Gastroesophageal sphincter (tissue), 4 donors: ENCODE data around the gene SH3BGR. TPM values are rescaled to one million over a fixed set of nuclear protein-coding genes. Genes with fewer than 3 reads are reported as not detected.

Source experiments
- ATAC-seq: fragments of 150-250 bp; one replicate; pipeline ENCODE4 v1.9.1; 2016; ENCODE audit warnings: mild to moderate bottlenecking, moderate library complexity
- H3K27ac ChIP-seq, 4 donors: fragments of 200-600 bp; sonication (generic) in 3 of 4; 1 replicate in 3 of 4; 2 replicates in 1 of 4; pipeline ENCODE4 v1.5.1; 2016 to 2019
- H3K27me3 ChIP-seq: fragments of 200-600 bp; sonication (generic); one replicate; pipeline ENCODE4 v1.5.1; 2019
- H3K36me3 ChIP-seq, 2 donors: fragments of 200-600 bp; sonication (generic); one replicate each; pipeline ENCODE4 v1.5.1; 2019; ENCODE audit warnings: control low read depth in 1 of 2
- H3K4me1 ChIP-seq, 3 donors: fragments of 200-600 bp; sonication (generic); 1 replicate in 2 of 3; 2 replicates in 1 of 3; pipeline ENCODE4 v1.5.1; 2016 to 2019; ENCODE audit warnings: control low read depth in 2 of 3
- H3K4me3 ChIP-seq, 2 donors: fragments of 200-600 bp; sonication (generic); one replicate each; pipeline ENCODE4 v1.5.1; 2019; ENCODE audit warnings: mild to moderate bottlenecking in 1 of 2, moderate library complexity in 1 of 2
- H3K9me3 ChIP-seq, 3 donors: fragments of 200-600 bp; sonication (generic); one replicate each; pipeline ENCODE4 v1.5.1; 2017 to 2019; ENCODE audit warnings: control low read depth in 2 of 3
- CTCF ChIP-seq, 4 experiments: fragments of 200-600 bp in 2 of 4; fragments of 450-650 bp in 2 of 4; sonication (generic) in 1 of 4; IDR thresholded peaks; one replicate each; pipeline ENCODE4 v1.5.1; 2017 to 2019; ENCODE audit warnings: antibody characterized with exemption in 4 of 4, mild to moderate bottlenecking in 2 of 4, moderate library complexity in 2 of 4
- EP300 ChIP-seq: sonication (generic); formaldehyde crosslinking; IDR thresholded peaks from one replicate; pipeline ENCODE4 v1.6.1; 2017; ENCODE audit warnings: antibody characterized with exemption, mild to moderate bottlenecking
- POLR2A ChIP-seq, 2 donors: fragments of 450-650 bp; IDR thresholded peaks; one replicate each; pipeline ENCODE4 v1.6.1; 2017; ENCODE audit warnings: antibody characterized with exemption in 2 of 2, mild to moderate bottlenecking in 2 of 2, moderate library complexity in 1 of 2
- POLR2AphosphoS5 ChIP-seq: sonication (generic); formaldehyde crosslinking; IDR thresholded peaks from one replicate; pipeline ENCODE4 v1.6.1; 2017; ENCODE audit warnings: antibody characterized with exemption
- WGBS, 2 donors: methylation state at CpG; one replicate each; pipeline ENCODE4 v1.1.5; 2018; ENCODE audit warnings: low coverage in 1 of 2; 5-methylcytosine and 5-hydroxymethylcytosine counted together
- total RNA-seq, 4 donors: library from RNA; depleted of rRNA; stranded (reverse); fragments of >200 nt; gene quantifications; one replicate each; pipeline ENCODE4 v1.1.0, GENCODE V29; 2016

Gene SH3BGR
- total RNA-seq, 4 donors from 2014 or later, result 5.9 to 39.7 (median 30.5) TPM

GRCh38 chr21:39471598-39471997, 19.8 kb downstream of the SH3BGR start:
- Histone ChIP-seq H3K4me3 (no peak overlapping the region), H3K27ac (no peak overlapping the region), H3K4me1 (no peaks in the 10 kb centered on the region), H3K36me3 (peaks cover 0 to 16% of the 10 kb centered on the region in 2 donors), H3K9me3 (no peaks in the 10 kb centered on the region), H3K27me3 (no peaks in the 10 kb centered on the region)
- ATAC-seq, result no peak
- TF ChIP-seq CTCF (IDR thresholded peaks at IDR 0.05), result no peak
- TF ChIP-seq EP300, result no peak
- TF ChIP-seq POLR2AphosphoS5, result no peak
- no peak for TF ChIP-seq POLR2A (IDR thresholded peaks at IDR 0.05)
- 90 to 96% methylated on average over 2 to 3 of the region's 3 CpGs for WGBS, 2 donors

- 87 to 96% methylated on average over 3 to 4 of the region's 4 CpGs for WGBS, 2 donors
Measured at GRCh38 chr21:39472786-39473185, 21.0 kb downstream of the SH3BGR start.

GRCh38 chr21:39474611-39475010, 22.8 kb downstream of the SH3BGR start:
- WGBS, 2 donors, result no CpG with 5 or more reads among the region's 2 CpGs
- no peak for ATAC-seq
- Histone ChIP-seq H3K27me3 (no peaks in the 10 kb centered on the region), H3K4me1 (no peaks in the 10 kb centered on the region), H3K36me3 (peaks cover 0 to 13% of the 10 kb centered on the region in 2 donors), H3K9me3 (no peaks in the 10 kb centered on the region), H3K4me3 (no peak overlapping the region), H3K27ac (no peak overlapping the region)
- TF ChIP-seq CTCF (IDR thresholded peaks at IDR 0.05) (no peak), POLR2A (IDR thresholded peaks at IDR 0.05) (no peak), POLR2AphosphoS5 (no peak)

More at GRCh38 chr21:39472786-39473185, 21.0 kb downstream of the SH3BGR start:
- no peak for ATAC-seq
- no peak overlapping the region for H3K4me3 ChIP-seq
- H3K27me3 ChIP-seq, result no peaks in the 10 kb centered on the region
- H3K4me1 ChIP-seq, result no peaks in the 10 kb centered on the region
- TF ChIP-seq EP300 (no peak), POLR2AphosphoS5 (no peak), CTCF (IDR thresholded peaks at IDR 0.05) (no peak), POLR2A (IDR thresholded peaks at IDR 0.05) (no peak)
- no peaks in the 10 kb centered on the region for H3K9me3 ChIP-seq
- H3K36me3 ChIP-seq, result peaks cover 0 to 16% of the 10 kb centered on the region in 2 donors
- no peak overlapping the region for H3K27ac ChIP-seq

- Histone ChIP-seq H3K36me3 (peaks cover 0 to 13% of the 10 kb centered on the region in 2 donors), H3K27ac (no peak overlapping the region), H3K4me3 (no peak overlapping the region), H3K4me1 (peaks cover 0 to 18% (median 0%) of the 10 kb centered on the region in 3 donors), H3K27me3 (no peaks in the 10 kb centered on the region), H3K9me3 (no peaks in the 10 kb centered on the region)
- no peak for ATAC-seq
- TF ChIP-seq EP300 (no peak), POLR2AphosphoS5 (no peak), CTCF (IDR thresholded peaks at IDR 0.05) (no peak), POLR2A (IDR thresholded peaks at IDR 0.05) (no peak)
- 84 to 85% methylated on average over 3 to 4 of the region's 4 CpGs for WGBS, 2 donors
Measured at GRCh38 chr21:39479164-39479813, 27.5 kb downstream of the SH3BGR start.

GRCh38 chr21:39479814-39480182, 28.0 kb downstream of the SH3BGR start:
- H3K27me3 ChIP-seq, result no peaks in the 10 kb centered on the region
- no peak overlapping the region for H3K27ac ChIP-seq
- no peak for ATAC-seq
- peaks cover 0 to 13% of the 10 kb centered on the region in 2 donors for H3K36me3 ChIP-seq
- TF ChIP-seq POLR2A (IDR thresholded peaks at IDR 0.05), result no peak
- no peak for TF ChIP-seq EP300
- no peak for TF ChIP-seq CTCF (IDR thresholded peaks at IDR 0.05)
- TF ChIP-seq POLR2AphosphoS5, result no peak
- H3K9me3 ChIP-seq, result no peaks in the 10 kb centered on the region
- WGBS, 2 donors, result 32 to 58% methylated on average over 2 of the region's 2 CpGs
- peaks cover 0 to 23% (median 0%) of the 10 kb centered on the region in 3 donors for H3K4me1 ChIP-seq
- no peak overlapping the region for H3K4me3 ChIP-seq
